GM21717 (cell line): ENCODE measurements around the gene RPS14.
A peak's percentile ranks its signal among the peaks of the same experiment; 100 is the strongest.
"Not testable (repeated sequence)": the region's sequence is repeated elsewhere in the genome, so short reads cannot be mapped to it uniquely, and the experiment has no call there.

Source experiments
- ATAC-seq: cut with Tn5 transposase; IDR thresholded peaks from one replicate; pipeline ENCODE4 v1.9.1; 2021; ENCODE audit warnings: mild to moderate bottlenecking, moderate library complexity; ENCODE audit not compliant: unreplicated experiment

RPS14 gene

DNA sequence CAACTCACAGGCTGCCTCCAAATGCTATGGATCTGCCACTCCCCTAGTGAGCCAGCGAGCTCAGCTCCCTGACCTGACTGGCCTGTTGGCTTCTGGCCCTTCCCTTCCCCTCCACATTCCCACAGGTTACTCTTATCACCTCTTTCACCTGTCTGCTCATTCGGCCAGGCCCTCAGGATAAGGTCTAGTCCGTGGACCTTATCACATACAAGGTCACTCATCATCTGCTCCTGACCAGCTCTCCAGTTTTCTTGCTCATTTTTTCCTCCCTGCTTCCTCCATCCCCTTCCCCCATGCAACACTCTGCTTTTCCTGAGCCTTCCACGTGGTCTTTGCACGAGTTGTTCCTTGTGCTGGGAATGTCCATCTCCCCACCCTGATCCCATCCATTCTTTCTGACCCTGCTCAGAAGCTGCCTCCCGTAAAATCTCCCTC, 32.5 kb upstream of the RPS14 start:
- ATAC-seq, result no peak

DNA sequence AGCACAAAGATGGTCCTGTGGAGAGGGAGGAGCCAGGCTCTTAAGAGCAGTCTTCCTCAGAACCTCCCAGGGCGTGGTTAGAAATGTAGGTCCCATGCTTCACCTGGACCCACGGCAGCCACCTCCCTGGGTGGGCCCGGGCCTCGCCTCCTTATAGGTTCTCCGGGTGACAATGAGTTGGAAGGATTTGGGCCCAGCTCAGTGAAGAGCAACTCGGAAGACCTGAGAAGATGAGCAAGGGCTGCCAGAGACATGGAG, 32.1 kb upstream of the RPS14 start:
- no peak for ATAC-seq

DNA sequence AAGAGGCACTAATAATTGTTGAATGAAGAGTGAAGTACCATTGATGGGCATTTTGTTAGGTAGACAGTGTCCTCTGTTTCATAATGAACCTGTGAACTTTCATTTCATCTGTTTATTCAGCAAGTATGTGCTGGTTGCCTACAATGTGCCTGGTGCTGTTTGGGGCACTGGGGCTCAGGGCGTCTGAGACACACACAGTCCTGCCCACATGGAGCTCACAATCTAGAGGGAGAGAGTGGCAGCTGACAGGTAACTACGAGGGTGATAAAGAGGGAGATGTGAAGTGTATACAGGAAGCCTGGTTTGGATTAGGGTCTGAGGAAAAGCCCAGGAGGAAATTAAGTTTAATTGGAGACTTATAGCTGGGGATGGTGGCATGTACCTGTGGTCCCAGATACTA, 29.9 kb upstream of the RPS14 start:
- ATAC-seq, result no peak

DNA sequence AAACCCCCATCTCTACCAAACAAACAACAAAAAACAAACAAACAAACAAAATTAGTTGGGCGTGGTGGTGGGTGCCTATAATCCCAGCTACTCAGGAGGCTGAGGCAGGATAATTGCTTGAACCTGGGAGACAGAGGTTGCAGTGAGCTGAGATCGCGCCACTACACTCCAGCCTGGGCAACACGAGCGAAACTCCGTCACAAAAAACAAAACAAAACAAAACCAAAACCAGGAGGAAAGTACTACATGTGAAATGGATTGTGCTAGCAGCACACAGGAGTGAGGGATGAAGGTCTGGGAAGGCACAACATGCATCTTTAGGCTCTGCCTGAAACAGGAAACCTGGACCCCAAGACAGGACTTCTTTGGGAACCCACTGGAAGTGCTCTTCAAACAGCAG, 27.0 kb upstream of the RPS14 start:
- ATAC-seq, result not testable (repeated sequence)

- ATAC-seq, result no peak
Measured at GRCh38 chr5:150473673-150474358, 24.3 kb upstream of the RPS14 start.

GRCh38 chr5:150469718-150470469, 20.4 kb upstream of the RPS14 start:
- no peak for ATAC-seq

GRCh38 chr5:150468206-150468605, 18.7 kb upstream of the RPS14 start:
- no peak for ATAC-seq

DNA sequence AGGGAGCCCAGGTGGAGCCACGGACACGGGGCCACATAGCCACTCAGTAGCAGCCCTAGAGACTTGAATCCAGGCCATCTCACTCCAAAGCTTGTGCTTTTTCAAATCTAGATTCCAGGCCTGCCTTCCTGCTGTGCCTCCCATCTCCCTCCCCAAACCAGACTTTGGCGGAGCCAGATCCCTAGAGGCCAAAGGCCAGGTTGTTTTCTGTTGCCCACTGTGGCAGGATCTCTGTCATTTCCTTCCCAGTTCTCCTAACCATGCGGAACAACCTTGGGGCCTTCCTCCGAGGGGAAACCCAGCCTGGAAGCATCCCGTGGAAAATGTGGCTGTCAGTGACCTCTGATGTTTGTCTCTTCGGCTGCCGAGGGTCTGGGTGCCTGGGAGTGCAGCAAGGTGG, 16.4 kb upstream of the RPS14 start:
- ATAC-seq, result no peak

DNA sequence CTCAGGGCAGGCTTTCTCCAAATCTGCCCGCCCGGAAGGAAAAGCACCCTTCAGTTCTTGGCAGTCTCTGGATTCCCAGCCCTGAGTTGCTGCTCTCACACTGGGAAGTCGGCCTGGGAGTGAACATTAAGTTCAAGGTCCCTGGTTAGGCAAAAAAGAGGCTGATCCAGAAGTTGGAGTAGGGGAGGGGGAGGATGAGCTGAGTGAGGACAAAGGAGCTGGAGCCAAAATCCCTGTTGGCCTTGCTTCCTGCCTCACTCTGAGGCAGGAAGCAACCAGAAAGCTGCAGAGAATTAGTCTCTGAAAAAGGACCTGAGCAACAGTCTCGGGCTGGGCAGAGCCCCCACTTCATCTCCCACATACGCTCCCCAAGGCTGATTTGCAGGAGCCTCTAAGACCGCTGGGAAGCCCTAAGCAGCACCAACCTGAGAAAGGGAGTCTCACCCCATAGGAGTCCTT, 15.0 kb upstream of the RPS14 start:
- ATAC-seq, result no peak

GRCh38 chr5:150461231-150461630, 11.7 kb upstream of the RPS14 start:
- ATAC-seq, result peak; percentile 87

GRCh38 chr5:150460781-150461180, 11.2 kb upstream of the RPS14 start:
- ATAC-seq, result peak; percentile 10

- ATAC-seq, result peak; percentile 63
Measured at GRCh38 chr5:150458802-150459557, 9.4 kb upstream of the RPS14 start.

GRCh38 chr5:150457562-150458240, 8.2 kb upstream of the RPS14 start:
- ATAC-seq, result no peak

- ATAC-seq, result no peak
Measured at GRCh38 chr5:150457121-150457520, 7.6 kb upstream of the RPS14 start.

GRCh38 chr5:150454492-150455229, 5.1 kb upstream of the RPS14 start:
- no peak for ATAC-seq

- ATAC-seq, result not testable (repeated sequence)
Measured at GRCh38 chr5:150454027-150454426, 4.5 kb upstream of the RPS14 start.

DNA sequence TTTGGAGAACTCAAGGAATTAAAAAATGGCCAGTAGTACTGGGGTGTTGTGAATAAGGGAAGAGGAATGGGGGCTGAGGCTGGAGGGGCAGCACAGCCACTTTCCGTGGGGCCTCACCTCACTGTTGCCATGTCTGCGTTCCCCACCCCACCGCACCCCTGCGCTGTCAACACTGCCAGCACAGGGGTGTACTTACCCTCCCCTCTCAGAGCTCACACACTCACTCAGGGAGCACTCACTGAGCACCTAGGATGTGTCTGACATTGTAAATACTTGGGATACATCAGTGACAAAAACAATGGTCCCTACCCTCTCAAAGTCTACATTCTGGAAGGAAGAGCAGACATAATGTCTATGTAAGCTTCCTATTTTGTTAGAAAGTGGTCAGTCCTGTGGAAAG, 3.4 kb upstream of the RPS14 start:
- ATAC-seq, result no peak

GRCh38 chr5:150451594-150451993, 2.1 kb upstream of the RPS14 start:
- ATAC-seq, result no peak

GRCh38 chr5:150448952-150449516, 505 bp downstream of the RPS14 start:
- peak; percentile 22 for ATAC-seq

GRCh38 chr5:150448334-150448733, 1.2 kb downstream of the RPS14 start:
- ATAC-seq, result no peak
